ENCODE results near the gene IDUA.

Gene IDUA

GRCh38 chr4:952881-953573, 33.8 kb upstream of the IDUA start:
- H3K36me3 ChIP-seq (replicated peaks; ENCODE audit: low read depth, low read length), result no peaks in the 10 kb centered on the region
- no peak overlapping the region for H2AFZ ChIP-seq (ENCODE audit: low read depth, low read length)
- no peak overlapping the region for H3K4me2 ChIP-seq (ENCODE audit: low read length)
- H3K9me3 ChIP-seq (ENCODE audit: insufficient read depth, low read length), result no peaks in the 10 kb centered on the region
- H3K27me3 ChIP-seq (ENCODE audit: low read depth, low read length), result no peaks in the 10 kb centered on the region
- no peaks in the 10 kb centered on the region for H4K20me1 ChIP-seq (ENCODE audit: insufficient read depth, low read length)
- H3K4me3 ChIP-seq (ENCODE audit: low read length), result no peak overlapping the region
- no peaks in the 10 kb centered on the region for H3K4me1 ChIP-seq (ENCODE audit: low read length)
- no peak overlapping the region for H3K9ac ChIP-seq (ENCODE audit: low read length)
- no peaks in the 10 kb centered on the region for H3K79me2 ChIP-seq (ENCODE audit: low read length)
- no peak overlapping the region for H3K27ac ChIP-seq (ENCODE audit: low read length)
- TF ChIP-seq EZH2phosphoT487 (IDR thresholded peaks at IDR 0.05; ENCODE audit: low read depth), result no peak

DNA sequence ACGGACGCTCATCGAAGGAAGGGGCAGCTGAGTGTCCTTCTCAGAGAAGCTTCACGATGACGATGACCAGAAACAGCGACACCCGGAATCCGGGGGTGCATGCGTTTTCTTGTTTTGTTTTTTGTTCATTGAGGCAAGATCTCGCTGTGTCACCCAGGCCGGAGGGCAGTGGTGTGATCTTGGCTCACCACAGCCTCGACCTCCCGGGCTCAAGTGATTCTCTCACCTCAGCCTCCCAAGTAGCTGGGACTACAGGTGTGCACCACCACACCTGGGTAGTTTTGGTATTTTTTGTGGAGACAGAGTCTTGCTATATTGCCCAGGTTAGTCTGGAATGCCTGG, 33.3 kb upstream of the IDUA start:
- Histone ChIP-seq H3K4me1 (ENCODE audit: low read length) (no peaks in the 10 kb centered on the region), H3K9ac (ENCODE audit: low read length) (no peak overlapping the region), H3K4me2 (ENCODE audit: low read length) (no peak overlapping the region), H3K9me3 (ENCODE audit: insufficient read depth, low read length) (no peaks in the 10 kb centered on the region), H4K20me1 (ENCODE audit: insufficient read depth, low read length) (no peaks in the 10 kb centered on the region), H3K27me3 (ENCODE audit: low read depth, low read length) (no peaks in the 10 kb centered on the region), H2AFZ (ENCODE audit: low read depth, low read length) (no peak overlapping the region), H3K79me2 (ENCODE audit: low read length) (no peaks in the 10 kb centered on the region), H3K4me3 (ENCODE audit: low read length) (no peak overlapping the region), H3K36me3 (replicated peaks; ENCODE audit: low read depth, low read length) (no peaks in the 10 kb centered on the region), H3K27ac (ENCODE audit: low read length) (no peak overlapping the region)
- TF ChIP-seq EZH2phosphoT487 (IDR thresholded peaks at IDR 0.05; ENCODE audit: low read depth), result no peak
- TF ChIP-seq, protein P1, sequence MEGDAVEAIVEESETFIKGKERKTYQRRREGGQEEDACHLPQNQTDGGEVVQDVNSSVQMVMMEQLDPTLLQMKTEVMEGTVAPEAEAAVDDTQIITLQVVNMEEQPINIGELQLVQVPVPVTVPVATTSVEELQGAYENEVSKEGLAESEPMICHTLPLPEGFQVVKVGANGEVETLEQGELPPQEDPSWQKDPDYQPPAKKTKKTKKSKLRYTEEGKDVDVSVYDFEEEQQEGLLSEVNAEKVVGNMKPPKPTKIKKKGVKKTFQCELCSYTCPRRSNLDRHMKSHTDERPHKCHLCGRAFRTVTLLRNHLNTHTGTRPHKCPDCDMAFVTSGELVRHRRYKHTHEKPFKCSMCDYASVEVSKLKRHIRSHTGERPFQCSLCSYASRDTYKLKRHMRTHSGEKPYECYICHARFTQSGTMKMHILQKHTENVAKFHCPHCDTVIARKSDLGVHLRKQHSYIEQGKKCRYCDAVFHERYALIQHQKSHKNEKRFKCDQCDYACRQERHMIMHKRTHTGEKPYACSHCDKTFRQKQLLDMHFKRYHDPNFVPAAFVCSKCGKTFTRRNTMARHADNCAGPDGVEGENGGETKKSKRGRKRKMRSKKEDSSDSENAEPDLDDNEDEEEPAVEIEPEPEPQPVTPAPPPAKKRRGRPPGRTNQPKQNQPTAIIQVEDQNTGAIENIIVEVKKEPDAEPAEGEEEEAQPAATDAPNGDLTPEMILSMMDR (IDR thresholded peaks at IDR 0.05; ENCODE audit: low read depth, low read length), result no peak

DNA sequence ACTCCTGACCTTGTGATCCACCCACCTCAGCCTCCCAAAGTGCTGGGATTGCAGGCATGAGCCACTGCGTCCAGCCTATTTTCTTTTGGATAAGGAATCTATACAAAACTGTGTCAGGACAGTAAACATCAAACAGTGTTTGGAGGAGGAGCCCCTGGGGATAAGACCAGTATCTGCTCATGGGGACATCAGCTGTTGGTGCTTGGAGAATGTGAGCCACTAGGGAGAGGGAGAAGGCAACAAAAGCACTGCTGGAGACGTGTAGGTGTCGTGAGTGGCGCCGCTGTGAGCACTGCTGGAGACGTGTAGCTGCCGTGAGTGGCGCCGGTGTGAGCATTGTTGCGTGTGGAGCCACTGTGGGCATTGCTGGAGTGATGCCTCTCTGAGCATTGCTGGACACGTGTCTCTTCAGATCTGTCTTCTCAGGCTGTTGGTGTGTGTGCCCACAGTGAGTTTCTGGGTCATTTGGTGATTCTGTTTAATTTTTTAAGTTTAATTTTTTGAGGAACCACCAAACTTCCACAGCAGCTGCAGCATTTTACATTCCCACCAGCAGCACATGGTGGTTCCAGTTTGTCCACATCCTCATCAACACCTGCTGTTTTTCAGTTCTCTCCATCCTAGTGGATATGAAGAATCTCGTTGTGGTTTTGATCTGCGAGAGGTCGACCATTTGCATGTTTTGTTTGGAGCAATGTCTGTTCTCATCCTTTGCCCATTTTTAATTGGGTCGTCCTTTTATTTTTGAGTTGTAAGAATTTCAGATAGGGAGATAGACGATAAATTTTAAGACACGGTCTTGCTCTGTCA, 32.4 kb upstream of the IDUA start:
- H3K4me2 ChIP-seq (ENCODE audit: low read length), result no peak overlapping the region
- no peaks in the 10 kb centered on the region for H3K27me3 ChIP-seq (ENCODE audit: low read depth, low read length)
- no peaks in the 10 kb centered on the region for H3K9me3 ChIP-seq (ENCODE audit: insufficient read depth, low read length)
- H3K27ac ChIP-seq (ENCODE audit: low read length), result no peak overlapping the region
- H3K36me3 ChIP-seq (replicated peaks; ENCODE audit: low read depth, low read length), result no peaks in the 10 kb centered on the region
- no peak overlapping the region for H3K9ac ChIP-seq (ENCODE audit: low read length)
- H2AFZ ChIP-seq (ENCODE audit: low read depth, low read length), result no peak overlapping the region
- H4K20me1 ChIP-seq (ENCODE audit: insufficient read depth, low read length), result no peaks in the 10 kb centered on the region
- TF ChIP-seq, protein P1 (IDR thresholded peaks at IDR 0.05; ENCODE audit: low read depth, low read length), result no peak
- TF ChIP-seq EZH2phosphoT487 (IDR thresholded peaks at IDR 0.05; ENCODE audit: low read depth), result no peak
- no peaks in the 10 kb centered on the region for H3K79me2 ChIP-seq (ENCODE audit: low read length)
- H3K4me3 ChIP-seq (ENCODE audit: low read length), result no peak overlapping the region
- H3K4me1 ChIP-seq (ENCODE audit: low read length), result no peaks in the 10 kb centered on the region

DNA sequence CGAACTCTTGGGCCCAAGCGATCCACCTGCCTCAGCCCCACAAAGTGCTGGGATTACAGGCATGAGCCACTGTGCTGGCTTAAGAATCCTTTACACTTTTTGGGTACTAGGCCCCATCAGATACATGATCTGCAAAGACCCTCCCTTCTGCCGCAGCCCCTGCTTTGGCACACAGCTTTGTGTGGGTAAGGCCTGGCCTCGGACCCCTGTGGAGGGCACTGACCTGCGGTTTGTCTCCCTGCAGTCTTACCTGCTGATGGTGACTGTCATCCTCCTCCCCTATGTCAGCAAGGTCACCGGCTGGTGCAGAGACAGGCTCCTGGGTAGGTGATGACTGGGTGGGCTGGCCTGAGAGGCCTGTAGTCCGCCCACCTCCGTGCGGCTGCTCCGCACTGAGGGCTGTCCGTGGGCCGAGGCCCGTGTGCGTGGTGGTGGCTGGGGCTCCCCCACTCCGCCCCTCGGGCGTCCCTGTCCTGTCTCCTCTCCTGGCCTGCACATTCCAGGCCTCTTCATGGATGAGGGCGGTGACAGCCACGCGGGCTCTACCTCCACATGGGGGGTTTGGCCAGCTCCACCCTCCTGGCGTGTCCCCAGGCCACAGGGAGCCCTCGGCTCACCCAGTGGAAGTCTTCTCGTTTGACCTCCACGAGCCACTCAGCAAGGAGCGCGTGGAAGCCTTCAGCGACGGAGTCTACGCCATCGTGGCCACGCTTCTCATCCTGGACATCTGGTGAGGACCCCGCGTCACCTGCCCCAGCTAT, 31.5 kb upstream of the IDUA start:
- Histone ChIP-seq H3K9ac (ENCODE audit: low read length) (no peak overlapping the region), H3K36me3 (replicated peaks; ENCODE audit: low read depth, low read length) (no peaks in the 10 kb centered on the region), H3K27me3 (ENCODE audit: low read depth, low read length) (no peaks in the 10 kb centered on the region), H3K4me1 (ENCODE audit: low read length) (no peaks in the 10 kb centered on the region), H3K4me2 (ENCODE audit: low read length) (no peak overlapping the region), H3K4me3 (ENCODE audit: low read length) (no peak overlapping the region), H3K9me3 (ENCODE audit: insufficient read depth, low read length) (no peaks in the 10 kb centered on the region), H4K20me1 (ENCODE audit: insufficient read depth, low read length) (no peaks in the 10 kb centered on the region), H2AFZ (ENCODE audit: low read depth, low read length) (no peak overlapping the region), H3K79me2 (ENCODE audit: low read length) (no peaks in the 10 kb centered on the region), H3K27ac (ENCODE audit: low read length) (no peak overlapping the region)
- TF ChIP-seq, protein P1 (IDR thresholded peaks at IDR 0.05; ENCODE audit: low read depth, low read length), result no peak
- TF ChIP-seq EZH2phosphoT487 (IDR thresholded peaks at IDR 0.05; ENCODE audit: low read depth), result no peak

Data from OCI-LY3 (cell line).